ENCODE data around the gene SCYL3.
"Not testable (repeated sequence)": the region's sequence is repeated elsewhere in the genome, so short reads cannot be mapped to it uniquely, and the experiment has no call there.

The SCYL3 gene

DNA sequence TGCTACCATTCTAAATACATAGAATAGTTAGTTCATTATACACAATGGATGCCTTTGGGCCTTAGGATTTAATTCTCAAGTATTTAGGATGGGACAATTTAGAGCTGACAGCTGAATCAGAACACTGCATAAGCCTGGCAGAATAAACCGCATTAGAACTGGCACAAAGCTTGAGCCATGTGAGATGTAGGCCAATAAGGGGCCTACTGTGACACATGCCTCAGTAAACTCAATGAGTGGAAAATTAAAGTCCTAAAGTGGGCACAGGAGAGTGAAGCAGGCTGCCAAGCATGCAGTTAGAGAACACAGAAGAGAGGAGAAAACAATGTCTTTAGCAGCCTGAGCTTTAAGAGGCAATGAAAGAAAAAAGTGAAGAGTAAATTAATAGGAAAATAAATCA lies 24.3 kb downstream of the SCYL3 start:
- no peak for DNase-seq (ENCODE audit: low read depth)

DNA sequence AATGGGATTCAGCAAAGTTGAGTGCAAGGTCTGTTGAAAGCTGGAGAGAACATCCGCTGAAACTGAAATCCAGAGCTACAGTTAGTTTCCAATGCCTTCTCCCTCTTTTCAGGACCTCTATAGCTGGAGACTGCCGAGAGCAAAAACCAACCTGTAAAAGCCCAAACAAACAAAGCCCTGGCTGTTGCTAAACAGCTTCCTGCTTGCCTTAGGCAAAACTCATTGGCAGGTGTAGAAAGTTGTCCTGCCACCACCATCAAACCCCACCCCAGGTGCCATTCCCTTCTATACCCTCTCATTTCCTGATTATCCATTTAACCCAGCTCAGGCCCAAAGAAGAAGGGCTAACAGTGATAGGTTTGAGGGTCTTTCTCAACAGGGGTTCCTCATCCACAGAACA lies 24.7 kb downstream of the SCYL3 start:
- no peak for DNase-seq (ENCODE audit: low read depth)

DNA sequence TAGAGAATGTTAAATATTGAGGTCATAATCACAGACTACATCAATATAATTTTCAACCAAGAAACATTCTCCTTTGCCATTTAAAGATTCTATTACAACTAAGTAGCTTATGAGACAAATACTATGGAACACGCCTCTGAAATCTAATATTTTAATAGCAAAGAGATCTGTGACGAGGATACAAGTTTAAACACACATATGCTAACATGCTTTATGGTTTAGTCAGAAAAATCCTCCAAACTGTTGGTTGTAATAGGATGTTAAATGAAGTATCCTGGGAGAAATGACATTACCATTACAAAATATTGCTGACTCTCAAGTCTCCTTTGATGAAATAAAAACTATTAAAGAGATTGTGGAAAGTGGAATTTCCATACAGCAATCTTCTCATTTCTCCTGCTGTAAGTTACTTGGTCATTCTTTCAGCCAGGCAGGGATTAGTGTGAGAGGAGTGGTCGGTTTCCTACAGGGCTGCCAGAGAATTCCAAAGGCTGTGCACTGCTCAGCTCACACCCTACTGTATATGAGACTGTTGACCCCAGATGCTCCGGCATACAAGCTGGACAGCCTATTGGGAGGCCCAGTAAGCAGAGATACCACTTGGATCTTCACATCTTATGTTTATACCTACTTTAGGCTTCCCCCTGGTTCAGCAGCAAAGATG lies 26.6 kb downstream of the SCYL3 start:
- DNase-seq (ENCODE audit: low read depth): no peak

DNA sequence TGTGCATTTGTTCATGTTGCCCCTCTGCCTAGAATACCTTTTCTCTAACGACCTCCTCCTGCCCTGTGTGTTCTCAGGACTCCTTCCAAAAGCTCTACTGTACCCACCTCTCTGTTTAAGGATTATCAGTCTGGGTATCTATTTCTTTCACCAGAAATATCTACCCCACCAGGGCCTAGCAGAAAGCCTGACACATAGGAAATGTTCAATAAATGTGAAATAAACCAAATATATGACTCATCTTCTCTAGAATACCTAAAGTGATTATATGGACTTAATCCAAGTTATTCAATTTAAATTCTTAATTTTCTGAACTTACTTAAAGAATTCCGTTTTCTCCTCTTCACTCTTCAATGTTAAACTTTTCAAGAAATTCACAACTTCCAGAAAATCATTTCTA lies 27.1 kb downstream of the SCYL3 start:
- DNase-seq (ENCODE audit: low read depth): no peak

DNA sequence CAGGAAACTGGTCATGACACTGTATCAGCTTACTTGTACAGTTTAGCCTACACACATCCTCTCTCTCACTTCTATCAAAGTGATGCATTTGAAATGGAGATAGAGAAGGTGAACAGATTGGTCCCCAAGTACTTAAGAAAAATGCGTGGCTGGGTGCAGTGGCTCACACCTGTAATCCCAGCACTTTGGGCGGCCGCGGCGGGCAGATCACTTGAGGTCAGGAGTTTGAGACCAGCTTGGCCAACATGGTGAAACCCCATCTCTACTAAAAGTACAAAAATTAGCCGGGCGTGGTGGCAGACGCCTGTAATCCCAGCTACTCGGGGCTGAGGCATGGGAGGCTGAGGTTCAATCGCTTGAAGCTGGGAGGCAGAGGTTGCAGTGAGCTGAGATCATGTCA lies 29.2 kb downstream of the SCYL3 start:
- DNase-seq (ENCODE audit: low read depth): not testable (repeated sequence)

DNA sequence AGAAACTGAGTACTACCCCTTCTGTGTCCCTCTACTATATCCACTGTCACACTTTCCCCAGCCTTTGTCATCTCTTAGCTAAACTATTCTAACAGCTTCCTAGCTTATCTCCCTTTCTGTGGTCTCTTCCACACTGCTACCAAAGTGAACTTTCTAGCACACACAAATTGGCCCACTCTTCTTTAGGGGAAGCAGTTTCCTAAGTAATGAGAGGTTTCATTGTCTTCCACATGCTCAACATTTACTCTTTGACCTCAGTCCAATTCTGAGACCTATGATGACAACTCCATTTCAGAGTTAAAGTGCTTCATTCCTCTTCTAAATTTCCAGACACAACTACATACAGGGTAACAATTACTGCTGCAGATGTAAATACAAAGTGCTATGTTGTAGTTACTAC lies 32.9 kb downstream of the SCYL3 start:
- DNase-seq (ENCODE audit: low read depth): no peak

DNA sequence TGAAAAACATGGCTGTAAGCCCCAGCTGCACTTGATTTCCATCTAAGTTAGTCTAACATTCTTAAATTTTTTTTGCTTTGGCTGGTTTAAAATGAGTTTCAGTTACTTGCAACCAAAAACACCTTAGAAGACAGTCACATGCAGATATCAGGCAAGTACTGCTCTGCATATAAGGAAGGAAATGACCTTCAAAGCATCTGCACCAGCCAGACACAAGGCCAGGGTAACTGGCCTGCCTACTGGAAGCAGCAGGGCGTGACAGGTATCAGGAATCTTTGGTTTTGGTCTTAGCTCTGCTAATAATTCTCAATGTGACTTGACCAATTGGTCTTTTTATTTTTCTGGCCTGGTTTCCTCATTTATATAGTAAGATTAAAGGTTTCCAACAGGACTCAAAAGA lies 33.5 kb downstream of the SCYL3 start:
- no peak for DNase-seq (ENCODE audit: low read depth)

DNA sequence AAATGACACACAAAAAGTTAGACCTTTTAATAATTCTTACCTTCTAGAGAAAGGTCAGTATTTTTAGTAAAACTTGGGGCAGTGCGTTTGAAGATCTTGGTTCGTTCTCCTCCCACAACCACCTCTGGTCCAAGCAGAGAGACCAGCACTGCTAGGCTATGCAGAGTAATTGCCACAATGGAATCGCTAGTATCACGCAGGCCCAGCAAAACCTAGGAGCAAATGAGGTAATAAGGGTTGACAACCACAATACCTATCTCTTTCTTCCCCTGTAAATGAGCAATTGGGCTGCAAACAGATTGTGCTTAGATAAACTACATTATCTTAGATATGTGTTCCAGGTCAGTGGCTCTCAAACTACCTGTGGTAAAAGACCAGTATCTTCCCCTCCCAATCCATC lies 34.7 kb downstream of the SCYL3 start:
- DNase-seq (ENCODE audit: low read depth): no peak

DNA sequence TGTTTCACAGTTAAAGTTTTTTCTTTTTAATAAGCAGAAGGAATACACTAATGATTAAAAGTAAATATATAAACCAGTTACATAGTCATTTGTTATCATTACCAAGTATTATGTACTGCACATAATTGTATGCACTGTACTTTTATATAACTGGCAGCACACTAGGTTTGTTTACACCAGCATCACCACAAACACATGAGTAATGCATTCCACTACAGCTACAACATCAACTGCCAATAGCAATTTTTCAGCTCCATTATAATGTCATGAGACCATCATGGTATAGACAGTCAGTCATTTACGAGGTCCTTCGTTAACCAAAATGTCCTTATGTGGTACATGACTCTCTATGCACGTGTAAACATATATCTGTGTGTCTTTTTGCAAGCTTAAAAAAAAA lies 35.2 kb downstream of the SCYL3 start:
- no peak for DNase-seq (ENCODE audit: low read depth)

DNA sequence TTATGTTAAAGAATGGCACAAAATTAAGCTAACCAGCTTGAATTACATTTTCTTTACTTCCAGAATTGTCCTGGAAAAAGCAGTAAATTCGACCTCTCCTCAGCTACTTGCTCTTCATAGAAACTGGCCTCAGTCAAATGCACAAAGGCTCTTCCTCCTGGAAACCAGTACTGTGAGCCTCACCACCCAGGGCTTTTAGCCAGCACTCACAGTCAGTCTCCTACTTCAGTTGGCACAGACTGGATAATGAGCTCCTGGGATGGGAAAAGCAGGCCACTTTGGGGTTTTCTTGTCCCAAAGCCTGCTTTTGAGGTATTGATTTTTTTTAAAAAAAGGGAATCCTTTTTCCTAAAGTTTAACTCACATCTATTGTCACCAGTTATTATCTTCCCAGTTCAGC lies 40.4 kb downstream of the SCYL3 start:
- DNase-seq (ENCODE audit: low read depth): no peak

DNA sequence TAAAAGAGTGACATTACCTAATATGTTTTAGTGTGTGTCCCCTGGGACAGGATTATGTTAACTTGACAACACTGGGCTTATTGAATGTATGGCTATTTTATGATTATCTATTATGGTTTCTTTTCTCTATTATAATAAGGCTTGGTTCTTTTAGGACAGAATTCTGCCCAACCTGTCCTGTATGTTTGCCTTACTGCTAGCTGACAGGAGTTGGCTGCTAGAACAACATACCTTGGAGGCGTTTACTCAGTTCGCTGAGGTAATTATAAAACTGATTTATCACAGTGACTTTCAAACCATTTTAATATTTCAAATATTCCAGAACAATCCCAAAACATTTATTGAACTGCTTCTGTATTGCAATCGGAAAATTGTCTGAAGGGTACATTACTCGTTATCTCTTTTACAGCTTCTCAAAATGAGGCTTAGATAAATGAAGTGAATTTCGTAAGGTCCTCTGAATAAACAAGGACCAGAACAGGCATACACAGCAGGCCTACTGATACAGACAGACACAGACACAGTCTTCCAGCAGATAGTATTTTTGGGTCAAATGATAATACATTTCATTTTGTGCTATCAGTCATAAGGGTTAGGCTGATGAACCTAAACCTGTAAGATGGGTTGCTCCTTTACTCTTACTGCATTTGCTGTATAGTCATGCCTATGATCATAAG lies 44.2 kb downstream of the SCYL3 start:
- DNase-seq (ENCODE audit: low read depth): no peak

DNA sequence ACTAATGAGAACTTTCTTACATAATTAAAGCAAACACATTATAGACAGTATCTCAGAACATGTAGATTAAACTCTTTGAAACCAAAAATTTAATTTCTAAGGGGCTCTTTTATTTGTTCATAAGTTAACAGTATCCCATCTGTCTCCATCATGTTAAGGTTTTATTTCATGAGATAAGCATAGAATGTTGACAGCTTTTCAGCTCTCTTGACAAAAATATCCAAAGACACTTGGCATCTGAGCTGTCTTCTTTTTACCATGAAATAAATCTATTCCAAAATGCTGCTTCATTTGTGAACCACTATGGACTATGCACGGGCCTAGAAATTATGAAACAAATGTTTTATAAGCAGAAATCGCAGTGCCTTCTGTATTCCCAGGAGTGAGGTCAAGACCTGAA lies 45.2 kb downstream of the SCYL3 start:
- DNase-seq (ENCODE audit: low read depth): no peak

DNA sequence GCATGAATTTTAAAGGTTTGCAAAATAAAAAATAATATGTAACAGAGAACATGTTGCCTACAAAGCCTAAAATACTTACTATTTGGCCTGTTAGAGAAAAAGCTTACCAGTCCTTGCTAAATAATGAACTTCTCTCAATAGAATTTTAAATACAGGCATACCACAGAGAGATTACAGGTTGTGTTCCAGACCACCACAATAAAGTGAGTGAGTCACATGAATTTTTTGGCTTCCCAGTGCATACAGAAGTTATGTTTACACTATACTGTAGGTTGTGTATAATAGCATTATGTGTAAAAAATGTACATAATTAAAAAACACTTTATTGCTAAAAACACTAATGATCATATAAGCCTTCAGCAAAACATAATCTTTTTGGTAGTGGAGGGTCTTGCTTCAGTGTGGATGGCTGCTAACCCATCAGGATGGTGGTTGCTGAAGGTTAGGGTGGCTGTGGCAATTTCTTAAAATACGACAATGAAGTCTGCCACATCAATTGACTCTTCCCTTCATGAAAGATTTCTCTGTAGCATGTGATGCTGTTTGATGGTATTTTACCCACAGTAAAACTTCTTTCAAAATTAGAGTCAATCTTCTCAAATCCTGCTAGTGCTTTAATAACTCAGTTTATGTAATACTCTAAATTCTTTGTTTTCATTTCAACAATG lies 48.6 kb downstream of the SCYL3 start:
- DNase-seq (ENCODE audit: low read depth): no peak

DNA sequence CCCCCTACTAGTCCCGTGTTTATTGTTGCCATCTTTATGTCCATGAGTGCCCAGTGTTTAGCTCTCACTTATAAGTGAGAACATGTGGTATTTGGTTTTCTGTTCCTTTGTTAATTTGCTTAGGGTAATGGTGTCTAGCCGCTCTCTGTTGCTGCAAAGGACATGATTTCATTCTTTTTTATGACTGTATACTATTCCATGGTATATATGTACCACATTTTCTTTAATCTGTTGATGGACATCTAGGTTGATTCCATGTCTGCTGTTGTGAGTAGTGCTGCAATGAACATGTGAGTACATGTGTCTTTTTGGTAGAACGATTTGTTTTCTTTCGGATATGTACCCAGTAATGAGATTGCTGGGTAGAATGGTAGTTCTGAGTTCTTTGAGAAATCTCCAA lies 54.8 kb downstream of the SCYL3 start:
- no peak for DNase-seq (ENCODE audit: low read depth)

DNA sequence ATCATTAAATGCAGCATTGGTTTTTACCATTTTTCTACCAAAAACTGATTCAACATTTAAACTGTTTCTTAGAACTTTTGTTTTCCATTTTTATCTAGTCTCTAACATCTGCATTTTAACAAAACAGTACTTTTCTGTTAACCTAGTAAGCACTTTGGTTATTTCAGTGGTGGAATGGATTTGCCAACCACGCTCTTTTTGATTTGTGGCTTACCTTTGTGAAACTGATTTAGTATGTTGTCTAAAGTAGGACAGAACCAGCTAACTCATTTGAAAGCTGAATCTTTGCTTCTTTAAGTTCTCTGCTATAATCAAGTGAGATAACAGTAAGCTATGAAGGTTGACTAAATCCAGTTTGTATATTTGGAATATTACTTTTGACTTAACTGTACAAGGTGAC lies 57.5 kb downstream of the SCYL3 start:
- DNase-seq (ENCODE audit: low read depth): no peak

DNA sequence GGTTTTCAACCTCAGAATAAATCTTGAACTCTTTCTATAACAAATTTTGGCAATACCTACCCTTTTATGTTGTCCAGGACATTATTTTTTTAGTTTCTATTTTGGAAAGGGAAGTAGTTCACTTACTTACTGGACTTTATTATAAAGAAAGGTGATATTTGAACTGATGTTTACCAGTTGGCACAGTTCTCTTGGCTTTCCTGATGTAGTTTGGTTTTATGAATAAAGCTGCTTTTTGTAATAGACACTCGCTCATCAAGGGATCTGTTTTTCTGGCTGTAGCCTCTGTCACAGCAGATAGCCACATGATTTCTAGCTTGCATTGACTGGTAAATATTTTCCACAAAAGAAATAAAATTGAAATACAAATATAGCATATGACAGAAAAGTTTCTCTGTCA lies 58.0 kb downstream of the SCYL3 start:
- DNase-seq (ENCODE audit: low read depth): no peak

DNA sequence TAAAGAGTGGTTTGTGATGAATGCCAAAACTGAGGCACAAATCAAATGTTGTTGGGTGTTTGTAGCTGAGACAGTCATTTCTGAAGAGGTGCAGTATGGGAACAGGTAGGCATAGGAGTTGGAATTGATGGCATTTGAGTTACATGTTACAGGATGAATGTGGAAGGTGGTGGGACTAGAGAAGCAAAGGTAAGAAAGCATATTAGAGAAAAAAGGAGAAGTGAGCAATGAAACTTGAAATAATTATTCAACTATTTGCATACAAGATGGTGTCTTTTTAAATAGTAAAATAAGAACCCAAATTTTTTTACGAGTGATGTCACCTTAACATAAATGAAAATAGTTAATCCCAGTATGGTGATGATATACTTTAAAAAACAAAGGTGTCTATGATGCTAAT lies 58.8 kb downstream of the SCYL3 start:
- DNase-seq (ENCODE audit: low read depth): no peak

DNA sequence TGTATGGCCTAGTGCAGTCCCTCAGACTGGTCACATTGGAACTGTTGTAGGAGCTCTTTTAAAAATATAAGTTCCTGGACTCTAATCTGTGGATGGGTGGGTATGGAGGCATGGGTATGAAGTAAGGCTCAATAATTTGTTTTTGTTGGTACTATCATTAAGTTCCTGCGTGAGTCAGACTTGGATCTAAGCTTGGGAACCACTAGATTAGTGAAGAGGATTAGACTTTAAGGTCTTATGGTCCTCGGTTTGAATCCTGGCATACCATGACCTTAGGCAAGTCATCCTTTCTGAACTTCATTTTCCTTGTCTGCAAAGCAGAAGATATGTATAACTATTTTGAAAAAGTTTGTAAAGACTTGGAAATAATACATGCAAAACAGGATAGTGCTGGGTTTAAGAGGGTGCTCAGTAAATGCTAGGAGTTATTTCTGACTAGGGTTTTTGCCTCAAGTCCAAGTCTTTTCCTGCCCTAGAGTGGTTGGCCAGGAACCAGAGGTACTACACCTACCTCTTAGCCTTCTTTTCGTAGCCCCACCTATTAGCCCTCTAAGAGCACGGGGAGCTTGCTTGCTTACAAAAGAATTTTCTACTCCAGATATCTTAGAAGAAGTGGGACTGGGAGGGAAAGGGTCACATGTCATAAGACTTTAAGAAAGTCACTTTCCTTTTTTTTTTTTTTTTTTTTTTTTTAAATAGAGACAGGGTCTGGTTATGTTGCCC lies 60.4 kb downstream of the SCYL3 start:
- DNase-seq (ENCODE audit: low read depth): no peak

DNA sequence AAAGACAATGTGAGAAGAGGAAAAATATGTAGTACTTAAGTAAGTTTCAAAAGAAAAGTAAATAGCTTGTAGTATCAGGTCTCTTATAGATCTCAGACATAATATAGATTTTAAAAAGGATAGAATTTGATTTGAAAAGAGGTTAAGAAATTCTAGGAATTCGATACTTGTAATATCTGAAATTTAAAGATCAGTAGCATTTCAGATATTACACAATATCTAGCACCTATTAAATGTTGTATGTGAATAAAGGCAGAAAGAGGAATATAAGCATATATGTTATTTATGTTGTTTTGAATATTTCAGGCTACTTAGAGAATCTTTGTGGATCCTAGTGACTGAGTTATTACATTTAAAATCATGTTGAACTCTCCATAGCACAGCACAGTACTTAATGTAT lies 64.0 kb downstream of the SCYL3 start:
- DNase-seq (ENCODE audit: low read depth): no peak

DNA sequence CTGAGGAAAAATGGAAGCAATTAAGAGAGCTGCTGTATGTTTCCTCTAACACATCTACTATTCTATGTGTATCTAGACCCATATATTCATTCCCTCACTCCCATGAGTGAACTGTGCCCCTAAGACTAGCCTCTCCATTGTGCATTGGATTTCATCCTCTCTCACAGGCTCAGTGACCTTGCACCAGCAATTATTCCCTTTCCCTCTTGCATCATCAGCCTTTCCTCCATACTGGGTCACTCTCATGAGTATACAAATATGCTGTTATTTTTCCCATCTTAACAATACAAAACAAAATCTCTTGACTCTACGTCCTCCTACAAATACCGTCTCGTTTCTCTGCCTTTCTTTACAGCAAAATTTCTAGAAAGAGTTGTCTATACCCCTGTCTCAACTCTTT lies 69.5 kb downstream of the SCYL3 start:
- no peak for DNase-seq (ENCODE audit: low read depth)

DNA sequence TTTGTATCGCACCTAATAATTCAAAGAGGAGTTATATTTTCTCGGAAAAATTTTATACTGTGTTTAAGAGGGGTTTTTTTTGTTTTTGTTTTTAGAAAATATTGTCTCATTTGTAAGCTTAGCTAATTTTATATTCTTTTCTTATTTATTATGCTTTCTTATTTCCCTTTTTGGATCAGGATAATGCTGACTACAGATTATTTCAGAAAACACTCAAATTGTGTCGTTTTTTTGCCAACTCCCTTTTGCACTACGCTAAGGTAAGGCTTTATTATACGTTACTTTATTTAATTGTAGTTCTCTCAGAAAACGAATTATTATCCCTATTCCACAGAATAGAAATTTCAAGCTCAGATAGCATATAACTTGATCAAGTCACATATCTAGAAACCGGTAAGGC lies 72.2 kb downstream of the SCYL3 start:
- no peak for DNase-seq (ENCODE audit: low read depth)

DNA sequence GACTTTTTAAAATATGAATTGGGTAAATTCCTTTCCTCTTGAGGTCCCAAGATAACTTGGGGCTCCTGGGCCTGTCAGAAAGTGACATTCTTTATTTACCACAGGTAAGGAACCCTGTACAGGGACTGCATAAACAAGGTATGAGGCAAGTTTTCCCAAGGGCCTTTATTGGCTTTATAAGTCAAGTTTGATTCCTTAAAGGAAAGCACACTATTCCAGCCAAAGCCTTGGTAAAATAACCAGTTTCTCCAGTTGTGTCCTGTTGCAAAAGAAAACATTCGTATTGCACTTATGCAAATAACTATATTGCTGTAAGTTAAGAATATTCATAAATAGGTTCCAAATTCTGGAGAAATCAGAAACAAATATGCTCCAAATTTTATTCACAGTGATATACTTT lies 77.1 kb downstream of the SCYL3 start:
- no peak for DNase-seq (ENCODE audit: low read depth)

DNA sequence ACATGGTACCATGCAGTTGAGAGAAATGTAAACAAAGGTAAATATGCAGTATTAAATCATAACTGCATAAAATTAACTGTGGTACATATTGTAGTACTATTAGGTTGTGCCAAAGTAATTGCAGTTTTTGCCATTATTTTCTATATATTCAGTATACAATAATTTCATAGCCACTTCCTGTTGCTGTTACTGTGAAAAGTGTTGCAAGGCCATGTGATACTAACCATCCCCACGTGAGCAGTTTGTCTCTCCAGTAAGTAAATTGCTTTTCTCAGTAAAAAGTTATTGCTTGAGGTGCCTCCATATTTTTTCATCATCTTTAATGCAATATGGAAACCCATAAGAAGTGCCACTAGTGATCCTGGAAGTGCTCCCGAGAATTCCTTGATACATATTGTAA lies 79.4 kb downstream of the SCYL3 start:
- no peak for DNase-seq (ENCODE audit: low read depth)
